K562 (cell line): Measurements from ENCODE around the gene TXNRD2. TPM values are rescaled to one million over a fixed set of nuclear protein-coding genes. Genes with fewer than 3 reads are reported as not detected.
A peak's percentile ranks its signal among the peaks of the same experiment; 100 is the strongest.

Experiments
- ATAC-seq: fragments of 200-7000 bp; cut with Tn5 transposase; 3 replicates; pipeline ENCODE4 v1.9.1; 2020; ENCODE audit warnings: moderate library complexity
- BruUV-seq: library from RNA; stranded (reverse); fragments of 400-500 nt; replicated peaks from 2 replicates; lab custom pipeline; 2021; lab: Mats Ljungman, UMichigan
- CTCF ChIA-PET: fragments of 300-600 bp; formaldehyde crosslinking; extraction: SDS; loops from one replicate; lab custom pipeline; 2021; ENCODE audit warnings: low intra/inter-chr PET ratio; lab: Yijun Ruan, JAX
- POLR2A ChIA-PET: fragments of 300-600, 350-650 bp; sonication (Branson Sonifier 250); formaldehyde crosslinking; extraction: SDS; loops from one replicate; lab custom pipeline; 2021; ENCODE audit warnings: antibody characterized with exemption, inconsistent platforms; lab: Yijun Ruan, JAX
- DNase-seq, 4 experiments: peaks; one replicate each; pipeline versions ENCODE4 v3.0.0 to v3.0.0-alpha.2; 2011 to 2018; ENCODE audit warnings: low spot score in 3 of 4, mixed read lengths in 3 of 4; ENCODE audit errors: extremely low read depth in 1 of 4
- FAIRE-seq: peaks from 2 replicates; lab custom pipeline; 2011; peaks lifted over from hg19 to GRCh38; lab: Jason Lieb, UNC
- H2AFZ ChIP-seq: 2 replicates; pipeline ENCODE4 v1.6.0; 2011; ENCODE audit warnings: low read depth, low read length, control low read depth, inconsistent platforms
- H3K27ac ChIP-seq: fragments of 200-600 bp; 3 replicates; pipeline ENCODE4 v1.8.0; 2011; ENCODE audit warnings: low read depth, mild to moderate bottlenecking, control low read depth, inconsistent platforms, low read length, moderate library complexity, mixed read lengths; ENCODE audit errors: extremely low read depth
- H3K27me3 ChIP-seq, 2 experiments: fragments of 300-600 bp in 1 of 2; 2 replicates in 1 of 2; 3 replicates in 1 of 2; pipeline versions ENCODE4 v1.6.0 to v1.8.0; 2011; ENCODE audit warnings: inconsistent platforms in 2 of 2, low read length in 2 of 2, mild to moderate bottlenecking in 1 of 2, mixed read lengths in 1 of 2, moderate library complexity in 1 of 2; ENCODE audit not compliant: control insufficient read depth in 2 of 2, insufficient read depth in 2 of 2
- H3K36me3 ChIP-seq: fragments of 300-600 bp; 3 replicates; pipeline ENCODE4 v1.8.0; 2011; ENCODE audit warnings: mild to moderate bottlenecking, low read length, inconsistent platforms; ENCODE audit not compliant: control insufficient read depth, insufficient read depth
- H3K4me1 ChIP-seq, 2 experiments: fragments of 200-600 bp in 1 of 2; replicated peaks in 1 of 2; 2 replicates in 1 of 2; 3 replicates in 1 of 2; pipeline versions ENCODE4 v1.5.1 to v1.8.0; 2011; ENCODE audit warnings: inconsistent platforms in 2 of 2, low read length in 2 of 2, mild to moderate bottlenecking in 1 of 2, mixed read lengths in 1 of 2, moderate library complexity in 1 of 2; ENCODE audit not compliant: control insufficient read depth in 2 of 2, insufficient read depth in 2 of 2
- H3K4me2 ChIP-seq: 2 replicates; pipeline ENCODE4 v1.6.1; 2011; ENCODE audit warnings: low read length, control low read depth, inconsistent platforms, mixed read lengths; ENCODE audit not compliant: insufficient read depth
- H3K4me3 ChIP-seq: fragments of 200-600 bp; sonication (generic), shearing (Covaris generic); 2 replicates; pipeline ENCODE4 v1.5.1; 2016; ENCODE audit warnings: control low read depth, inconsistent platforms
- H3K79me2 ChIP-seq: fragments of 200-600 bp; 3 replicates; pipeline ENCODE4 v1.8.0; 2011; ENCODE audit warnings: low read length, inconsistent platforms; ENCODE audit not compliant: control insufficient read depth, insufficient read depth
- H3K9ac ChIP-seq, 2 experiments: 2 replicates each; pipeline versions ENCODE4 v1.6.0 to v1.6.1; 2011; ENCODE audit warnings: low read depth in 2 of 2, low read length in 2 of 2, control low read depth in 1 of 2, inconsistent platforms in 1 of 2, mild to moderate bottlenecking in 1 of 2, mixed read lengths in 1 of 2; ENCODE audit not compliant: insufficient read depth in 1 of 2
- H3K9me1 ChIP-seq: one replicate; pipeline ENCODE4 v1.6.0; 2011; ENCODE audit warnings: inconsistent platforms, mild to moderate bottlenecking, low read length, moderate library complexity; ENCODE audit not compliant: control insufficient read depth, insufficient read depth
- H3K9me3 ChIP-seq: replicated peaks from 2 replicates; pipeline ENCODE4 v1.5.1; 2011; ENCODE audit warnings: low read depth, low read length, inconsistent platforms; ENCODE audit not compliant: control insufficient read depth, insufficient read depth
- H4K20me1 ChIP-seq: replicated peaks from 2 replicates; pipeline ENCODE4 v1.6.1; 2011; ENCODE audit warnings: low read length, inconsistent platforms, mixed read lengths; ENCODE audit not compliant: control insufficient read depth, insufficient read depth
- ELF1 ChIP-seq: fragments of 200-800 bp; sonication (Bioruptor generic); IDR thresholded peaks from 2 replicates; pipeline ENCODE4 v1.6.1; 2016; ENCODE audit warnings: missing genetic modification characterization, missing compliant biosample characterization
- NR2F6 ChIP-seq: fragments of 450-650 bp; formaldehyde crosslinking; IDR thresholded peaks from 2 replicates; pipeline ENCODE4 v1.4.0; 2020; ENCODE audit warnings: mild to moderate bottlenecking
- POLR2G ChIP-seq: fragments of 200-400 bp; formaldehyde crosslinking; IDR thresholded peaks from 2 replicates; pipeline ENCODE4 v1.6.1; 2017; ENCODE audit warnings: low read depth, mild to moderate bottlenecking, antibody characterized with exemption, low read length, moderate library complexity
- PTTG1 ChIP-seq: fragments of 450-650 bp; IDR thresholded peaks from 2 replicates; pipeline ENCODE4 v1.6.1; 2016; ENCODE audit warnings: low read depth, mild to moderate bottlenecking, missing genetic modification characterization, missing compliant biosample characterization
- RBBP5 ChIP-seq: fragments of 200-600 bp; sonication (generic); IDR thresholded peaks from 2 replicates; pipeline ENCODE4 v1.6.1; 2012; ENCODE audit warnings: borderline replicate concordance, mild to moderate bottlenecking, low read length, control low read depth, inconsistent platforms; ENCODE audit not compliant: insufficient read depth, poor library complexity, severe bottlenecking
- SETDB1 ChIP-seq: IDR thresholded peaks from one replicate; pipeline ENCODE4 v1.6.1; 2012; ENCODE audit warnings: low read length, control low read depth, inconsistent platforms
- STAG1 ChIP-seq: sonication (generic); formaldehyde crosslinking; IDR thresholded peaks from 2 replicates; pipeline ENCODE4 v1.5.0; 2020; ENCODE audit warnings: missing genetic modification reagents, borderline replicate concordance
- TBL1XR1 ChIP-seq, 2 experiments: IDR thresholded peaks; 2 replicates each; pipeline ENCODE4 v1.6.1; 2012; ENCODE audit warnings: improper control_type of control experiment in 2 of 2, low read length in 2 of 2, mild to moderate bottlenecking in 1 of 2
- ZC3H11A ChIP-seq: IDR thresholded peaks from 2 replicates; pipeline ENCODE4 v1.6.1; 2012; ENCODE audit warnings: low read depth, low read length, improper control_type of control experiment
- ZEB2 ChIP-seq: fragments of 450-650 bp; IDR thresholded peaks from 2 replicates; pipeline ENCODE4 v1.6.1; 2016
- ZNF699 ChIP-seq: fragments of 250-450 bp; sonication (Bioruptor Pico); IDR thresholded peaks from 2 replicates; pipeline ENCODE4 v1.8.0; 2021; ENCODE audit warnings: mild to moderate bottlenecking, moderate library complexity; ENCODE audit not compliant: insufficient replicate concordance
- WGBS: fragments of 100-300 bp; shearing (Covaris generic); methylation state at CpG from one replicate; pipeline ENCODE4 v1.1.6; 2016; ENCODE audit warnings: low coverage, mixed read lengths; ENCODE audit not compliant: insufficient coverage; ENCODE audit errors: missing lambda C conversion rate; 5-methylcytosine and 5-hydroxymethylcytosine counted together
- in situ Hi-C: fragments of 300-500 bp; cut with MboI; formaldehyde crosslinking; loops from 4 replicates; pipeline ENCODE4 v1.15.0; 2018; ENCODE audit warnings: inconsistent platforms, mixed read lengths
- intact Hi-C: fragments of 100-400 bp; cut with micrococcal nuclease; formaldehyde crosslinking; loops from 2 replicates; pipeline ENCODE4 v1.14.2; 2022
- polyA plus RNA-seq, 8 experiments: library from polyadenylated mRNA; depleted of rRNA in 4 of 8; stranded (reverse) in 5 of 8; unstranded in 3 of 8; fragments of >200 nt; fragmentation: Nextera tagmentation in 2 of 8; fragmentation: Illumina TruSeq in 1 of 8; extraction: Ambion mirVana in 2 of 8; extraction: Trizol in 1 of 8; gene quantifications; 2 replicates each; pipeline versions ENCODE4 v1.2.1 to v1.2.3, GENCODE V29; 2011 to 2014; ENCODE audit warnings: inconsistent platforms in 1 of 8, missing spikeins in 1 of 8
- total RNA-seq, 7 experiments: library from RNA; depleted of rRNA in 6 of 7; stranded (reverse); fragments of >200 nt in 6 of 7; fragmentation: Illumina TruSeq in 2 of 7; extraction: Trizol in 2 of 7; gene quantifications; 2 replicates each; pipeline versions ENCODE4 v1.2.1 to v1.2.3, GENCODE V29; 2011 to 2021; ENCODE audit warnings: low replicate concordance in 1 of 7
- TF ChIP-seq, protein P1 (sequence below): fragments of 250-450 bp; sonication (Bioruptor Pico); IDR thresholded peaks from 2 replicates; pipeline ENCODE4 v1.9.0; 2021; ENCODE audit warnings: mild to moderate bottlenecking, inconsistent platforms
- TF ChIP-seq, protein P2 (sequence below): fragments of 450-650 bp; IDR thresholded peaks from 2 replicates; pipeline ENCODE4 v1.6.1; 2016; ENCODE audit warnings: mild to moderate bottlenecking
- TF ChIP-seq, protein P3 (sequence below), 2 experiments: fragments of 450-650 bp in 1 of 2; IDR thresholded peaks; 2 replicates each; pipeline ENCODE4 v1.6.1; 2011 to 2017; ENCODE audit warnings: low read depth in 2 of 2, antibody characterized with exemption in 1 of 2, borderline replicate concordance in 1 of 2, low read length in 1 of 2, mild to moderate bottlenecking in 1 of 2, mixed read lengths in 1 of 2; ENCODE audit not compliant: control insufficient read depth in 1 of 2

The TXNRD2 gene
- total and polyA plus RNA-seq, 9 of the 15 experiments (the other 6 are each of a cell fraction or from before 2014, with no cell fraction given), result 3.3 to 80.2 (median 49.4) TPM

DNA sequence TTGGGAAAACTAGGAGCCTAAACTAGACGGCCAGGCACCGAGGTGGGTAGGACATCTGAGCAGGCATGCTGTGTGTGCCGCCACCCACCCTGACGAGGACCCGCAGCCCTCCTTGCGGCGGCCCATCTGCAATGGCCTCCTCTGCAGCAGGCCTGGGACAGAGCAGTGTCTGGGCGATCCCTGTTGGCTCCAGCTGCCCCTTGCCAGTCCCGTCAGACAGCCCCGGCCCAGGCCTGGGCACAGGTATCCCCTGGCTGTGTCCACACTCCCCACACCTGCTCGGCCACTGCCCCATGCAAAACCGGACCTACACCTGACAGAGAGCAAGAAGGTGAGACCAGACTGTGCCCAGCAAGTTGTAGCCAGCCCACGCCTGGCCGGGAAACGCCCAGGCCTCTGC is 48.3 kb downstream of the TXNRD2 start:
- no peak overlapping the region for H3K27ac ChIP-seq
- POLR2A ChIA-PET, result interaction anchor here (0.7 to 11.1 kb wide), 4 partner anchors 8 to 912 kb away, joined by 3 to 141 read pairs (median 4); no protein-coding TSS in a partner anchor
- BruUV-seq, result no TSS peak
- no peak for FAIRE-seq
- H3K27me3 ChIP-seq, result no peaks in the 10 kb centered on the region
- no peaks in the 10 kb centered on the region for H3K9me3 ChIP-seq
- intact Hi-C loops, result loop anchor here (5.0 kb wide), 2 partner anchors 136 to 161 kb away; no protein-coding TSS in a partner anchor
- H3K9me1 ChIP-seq, result peaks cover 12% of the 10 kb centered on the region
- H3K4me1 ChIP-seq, result peaks cover 24 to 70% of the 10 kb centered on the region in 2 experiments
- peaks cover 36% of the 10 kb centered on the region for H4K20me1 ChIP-seq
- DNase-seq, result no peak
- ATAC-seq, result no peak
- H3K79me2 ChIP-seq, result no peaks in the 10 kb centered on the region
- WGBS, result 85% methylated on average over 15 of the region's 15 CpGs
- in situ Hi-C loops, result no loop called here
- no peak overlapping the region for H2AFZ ChIP-seq
- peak overlapping the region in 1 of 2 experiments; percentile 36; a peak in 2 of 4 replicates for H3K9ac ChIP-seq
- no peak overlapping the region for H3K4me3 ChIP-seq
- peaks cover 19% of the 10 kb centered on the region; the same call in 1 of the 3 replicates for H3K36me3 ChIP-seq
- no peak overlapping the region for H3K4me2 ChIP-seq
- CTCF ChIA-PET, result no interaction called here
- peak; percentile 9 for TF ChIP-seq SETDB1
- TF ChIP-seq RBBP5, result no peak
- TF ChIP-seq ZEB2, result no peak
- TF ChIP-seq POLR2G, result peak; percentile 41; the same call in 1 of the 2 replicates
- no peak for TF ChIP-seq ZC3H11A
- TF ChIP-seq NR2F6 (CRISPR knock-in tag), result no peak
- TF ChIP-seq, protein P1, sequence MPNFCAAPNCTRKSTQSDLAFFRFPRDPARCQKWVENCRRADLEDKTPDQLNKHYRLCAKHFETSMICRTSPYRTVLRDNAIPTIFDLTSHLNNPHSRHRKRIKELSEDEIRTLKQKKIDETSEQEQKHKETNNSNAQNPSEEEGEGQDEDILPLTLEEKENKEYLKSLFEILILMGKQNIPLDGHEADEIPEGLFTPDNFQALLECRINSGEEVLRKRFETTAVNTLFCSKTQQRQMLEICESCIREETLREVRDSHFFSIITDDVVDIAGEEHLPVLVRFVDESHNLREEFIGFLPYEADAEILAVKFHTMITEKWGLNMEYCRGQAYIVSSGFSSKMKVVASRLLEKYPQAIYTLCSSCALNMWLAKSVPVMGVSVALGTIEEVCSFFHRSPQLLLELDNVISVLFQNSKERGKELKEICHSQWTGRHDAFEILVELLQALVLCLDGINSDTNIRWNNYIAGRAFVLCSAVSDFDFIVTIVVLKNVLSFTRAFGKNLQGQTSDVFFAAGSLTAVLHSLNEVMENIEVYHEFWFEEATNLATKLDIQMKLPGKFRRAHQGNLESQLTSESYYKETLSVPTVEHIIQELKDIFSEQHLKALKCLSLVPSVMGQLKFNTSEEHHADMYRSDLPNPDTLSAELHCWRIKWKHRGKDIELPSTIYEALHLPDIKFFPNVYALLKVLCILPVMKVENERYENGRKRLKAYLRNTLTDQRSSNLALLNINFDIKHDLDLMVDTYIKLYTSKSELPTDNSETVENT, result peak; percentile 79; the same call in 1 of the 2 replicates
- TF ChIP-seq, protein P2, sequence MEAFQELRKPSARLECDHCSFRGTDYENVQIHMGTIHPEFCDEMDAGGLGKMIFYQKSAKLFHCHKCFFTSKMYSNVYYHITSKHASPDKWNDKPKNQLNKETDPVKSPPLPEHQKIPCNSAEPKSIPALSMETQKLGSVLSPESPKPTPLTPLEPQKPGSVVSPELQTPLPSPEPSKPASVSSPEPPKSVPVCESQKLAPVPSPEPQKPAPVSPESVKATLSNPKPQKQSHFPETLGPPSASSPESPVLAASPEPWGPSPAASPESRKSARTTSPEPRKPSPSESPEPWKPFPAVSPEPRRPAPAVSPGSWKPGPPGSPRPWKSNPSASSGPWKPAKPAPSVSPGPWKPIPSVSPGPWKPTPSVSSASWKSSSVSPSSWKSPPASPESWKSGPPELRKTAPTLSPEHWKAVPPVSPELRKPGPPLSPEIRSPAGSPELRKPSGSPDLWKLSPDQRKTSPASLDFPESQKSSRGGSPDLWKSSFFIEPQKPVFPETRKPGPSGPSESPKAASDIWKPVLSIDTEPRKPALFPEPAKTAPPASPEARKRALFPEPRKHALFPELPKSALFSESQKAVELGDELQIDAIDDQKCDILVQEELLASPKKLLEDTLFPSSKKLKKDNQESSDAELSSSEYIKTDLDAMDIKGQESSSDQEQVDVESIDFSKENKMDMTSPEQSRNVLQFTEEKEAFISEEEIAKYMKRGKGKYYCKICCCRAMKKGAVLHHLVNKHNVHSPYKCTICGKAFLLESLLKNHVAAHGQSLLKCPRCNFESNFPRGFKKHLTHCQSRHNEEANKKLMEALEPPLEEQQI, result no peak
- no peak for TF ChIP-seq STAG1
- TF ChIP-seq TBL1XR1 (IDR thresholded peaks at IDR 0.05; ENCODE audit: low read length in 2 of 2), result 0 out of 4 replicates have a peak, but pooled peaks of 1 of the 2 experiments have one; percentile 22
- TF ChIP-seq ZNF699, result peak; percentile 14
- TF ChIP-seq, protein P3, sequence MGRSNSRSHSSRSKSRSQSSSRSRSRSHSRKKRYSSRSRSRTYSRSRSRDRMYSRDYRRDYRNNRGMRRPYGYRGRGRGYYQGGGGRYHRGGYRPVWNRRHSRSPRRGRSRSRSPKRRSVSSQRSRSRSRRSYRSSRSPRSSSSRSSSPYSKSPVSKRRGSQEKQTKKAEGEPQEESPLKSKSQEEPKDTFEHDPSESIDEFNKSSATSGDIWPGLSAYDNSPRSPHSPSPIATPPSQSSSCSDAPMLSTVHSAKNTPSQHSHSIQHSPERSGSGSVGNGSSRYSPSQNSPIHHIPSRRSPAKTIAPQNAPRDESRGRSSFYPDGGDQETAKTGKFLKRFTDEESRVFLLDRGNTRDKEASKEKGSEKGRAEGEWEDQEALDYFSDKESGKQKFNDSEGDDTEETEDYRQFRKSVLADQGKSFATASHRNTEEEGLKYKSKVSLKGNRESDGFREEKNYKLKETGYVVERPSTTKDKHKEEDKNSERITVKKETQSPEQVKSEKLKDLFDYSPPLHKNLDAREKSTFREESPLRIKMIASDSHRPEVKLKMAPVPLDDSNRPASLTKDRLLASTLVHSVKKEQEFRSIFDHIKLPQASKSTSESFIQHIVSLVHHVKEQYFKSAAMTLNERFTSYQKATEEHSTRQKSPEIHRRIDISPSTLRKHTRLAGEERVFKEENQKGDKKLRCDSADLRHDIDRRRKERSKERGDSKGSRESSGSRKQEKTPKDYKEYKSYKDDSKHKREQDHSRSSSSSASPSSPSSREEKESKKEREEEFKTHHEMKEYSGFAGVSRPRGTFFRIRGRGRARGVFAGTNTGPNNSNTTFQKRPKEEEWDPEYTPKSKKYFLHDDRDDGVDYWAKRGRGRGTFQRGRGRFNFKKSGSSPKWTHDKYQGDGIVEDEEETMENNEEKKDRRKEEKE (IDR thresholded peaks at IDR 0.05; ENCODE audit: borderline replicate concordance in 1 of 2, control insufficient read depth in 1 of 2, low read depth in 2 of 2, low read length in 1 of 2), result no peak
- no peak for TF ChIP-seq PTTG1 (tag)
- no peak for TF ChIP-seq ELF1 (tag)
